DMS79 treated with DMSO at 0.1 percent for 48 hours (cell line): Measurements from ENCODE around the gene PRKG2.
"Not testable (repeated sequence)": the region's sequence is repeated elsewhere in the genome, so short reads cannot be mapped to it uniquely, and the experiment has no call there.

Source experiments
- DNase-seq: peaks from one replicate; lab custom pipeline; 2025; lab: John Stamatoyannopoulos, UW

PRKG2 gene

GRCh38 chr4:81162752-81163458, 52.1 kb downstream of the PRKG2 start:
- DNase-seq = no peak

- not testable (repeated sequence) for DNase-seq
These were observed 61.2 kb downstream of the PRKG2 start for GRCh38 chr4:81153714-81154323.

- no peak for DNase-seq
These were observed 61.9 kb downstream of the PRKG2 start for GRCh38 chr4:81152839-81153713.

GRCh38 chr4:81149976-81150375, 65.0 kb downstream of the PRKG2 start:
- no peak for DNase-seq

- DNase-seq = no peak
These were observed 66.4 kb downstream of the PRKG2 start for GRCh38 chr4:81148576-81148975.

GRCh38 chr4:81146466-81146865, 68.6 kb downstream of the PRKG2 start:
- DNase-seq = no peak

DNA sequence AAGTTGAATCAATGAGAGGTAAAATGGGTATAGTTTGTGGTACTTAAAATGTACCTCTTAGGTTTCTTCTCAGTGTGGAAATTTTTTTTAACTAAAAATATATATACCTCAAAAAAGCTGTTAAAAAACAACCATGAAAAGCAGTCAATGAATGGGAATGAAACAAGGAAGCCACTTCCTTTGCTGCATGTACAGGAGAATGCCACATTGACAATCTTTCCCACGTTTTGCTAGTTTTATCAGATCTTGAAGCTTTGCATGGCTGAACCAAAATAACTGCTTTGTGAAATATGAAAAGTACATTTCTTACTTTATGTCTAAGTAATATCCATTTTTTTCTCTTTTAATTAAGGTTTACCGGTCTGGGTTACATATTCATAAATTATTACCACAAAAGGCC, 71.8 kb downstream of the PRKG2 start:
- DNase-seq = no peak

DNA sequence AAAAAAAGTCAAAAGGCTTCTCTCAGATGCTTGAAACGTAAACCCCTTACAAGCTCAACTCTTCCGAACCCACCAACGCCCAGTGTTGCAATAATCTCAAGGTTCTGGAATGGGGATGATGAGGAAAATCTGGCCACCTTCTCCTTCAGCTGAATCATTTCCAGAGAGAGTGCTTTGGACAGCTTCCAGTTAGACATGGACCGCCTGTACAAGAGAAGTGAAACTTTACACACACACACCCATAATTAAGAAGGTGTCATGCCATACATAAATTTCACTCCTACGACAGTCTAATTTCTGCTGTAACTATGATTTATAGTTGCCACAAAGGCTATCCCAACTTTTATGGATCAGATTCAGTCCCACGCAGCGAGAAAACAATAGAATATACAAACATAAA, 72.3 kb downstream of the PRKG2 start:
- no peak for DNase-seq

DNA sequence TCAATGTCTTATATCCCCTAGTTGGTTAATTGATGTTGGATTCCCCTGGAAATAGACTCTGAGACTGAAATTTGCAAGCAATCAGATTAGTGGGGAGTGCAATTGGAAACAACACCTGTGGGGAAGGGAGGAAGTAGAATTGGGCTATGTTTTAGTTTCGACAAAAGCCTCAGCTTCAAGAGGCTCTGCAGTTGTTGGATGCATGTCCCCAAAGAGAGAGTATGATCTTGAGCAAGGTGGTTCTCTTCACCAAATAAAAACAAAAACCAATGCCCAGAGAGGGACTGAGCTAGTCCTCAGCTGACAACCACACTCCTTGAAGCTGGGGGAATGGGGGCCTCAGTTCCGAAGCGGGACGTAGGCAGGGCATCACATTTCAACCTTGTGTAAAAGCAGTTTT, 77.1 kb downstream of the PRKG2 start:
- DNase-seq = no peak

DNA sequence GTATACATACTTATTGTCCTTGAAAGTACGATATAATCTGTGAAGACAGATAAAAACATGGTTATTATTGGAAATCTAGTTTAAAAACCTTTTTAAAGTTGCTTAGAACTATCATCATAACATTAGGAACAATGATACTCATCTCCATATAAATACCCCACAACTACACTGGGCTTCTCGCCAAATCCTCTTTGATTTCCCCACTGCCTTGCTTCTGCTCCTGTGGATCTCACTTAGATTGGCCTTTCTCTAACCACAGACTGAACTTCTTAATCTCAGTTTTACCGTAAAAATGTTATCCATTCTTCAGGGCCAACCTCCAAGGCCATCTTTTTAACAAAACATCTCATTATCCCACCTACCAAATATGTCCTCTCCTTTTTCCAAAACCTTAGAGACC, 77.6 kb downstream of the PRKG2 start:
- DNase-seq = no peak

DNA sequence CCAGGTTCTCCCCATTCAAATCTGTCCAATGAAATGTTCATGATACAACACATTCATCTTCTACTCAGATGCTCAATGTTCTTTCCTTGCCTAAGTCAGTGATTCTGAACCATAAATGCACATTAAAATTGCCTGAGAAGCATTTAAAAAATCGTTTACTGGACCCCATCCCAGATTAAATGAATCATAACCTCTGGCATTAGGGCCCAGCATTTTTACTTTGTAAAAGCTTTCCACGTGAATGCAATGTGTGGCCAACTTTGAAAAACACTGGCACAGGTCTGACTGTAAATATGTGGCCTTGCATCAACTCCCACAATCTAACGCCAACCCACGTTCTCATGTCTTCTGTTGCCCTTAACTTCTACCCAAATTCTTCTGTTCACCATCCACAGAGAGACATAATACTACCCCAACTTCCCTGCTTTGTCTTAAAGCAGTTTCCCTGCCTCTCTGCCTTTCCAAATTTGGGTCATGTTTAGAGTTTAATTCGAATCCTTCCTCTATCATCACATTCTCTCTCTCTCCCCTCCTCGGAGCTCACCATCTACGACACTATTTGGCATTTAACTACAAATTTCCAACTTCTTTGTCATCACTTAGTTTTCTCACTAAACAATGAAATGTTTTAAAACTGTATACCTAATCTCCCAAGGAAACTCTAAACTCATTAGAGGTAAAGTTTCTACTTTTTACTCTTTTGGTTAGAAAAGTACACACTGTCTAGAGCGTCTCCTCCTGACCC, 78.7 kb downstream of the PRKG2 start:
- DNase-seq = no peak

DNA sequence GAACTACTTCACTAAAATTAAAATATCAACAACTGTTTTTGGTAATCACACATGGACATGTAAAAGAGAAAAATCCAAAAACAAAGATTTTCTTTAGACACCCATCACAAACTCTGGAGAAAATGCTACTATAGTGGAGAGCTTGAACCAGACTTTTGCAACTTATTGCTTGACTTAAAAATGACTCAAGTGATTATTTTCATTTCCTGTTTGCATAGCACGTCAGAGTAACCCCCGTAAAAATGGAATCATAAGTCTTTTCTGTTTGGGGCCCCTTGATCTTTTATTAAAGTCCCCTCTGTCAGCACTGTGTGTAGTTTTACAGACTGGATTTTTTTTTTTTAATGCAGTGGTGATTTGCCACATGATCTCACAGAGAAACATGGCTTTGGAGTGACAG, 79.5 kb downstream of the PRKG2 start:
- DNase-seq = no peak

DNA sequence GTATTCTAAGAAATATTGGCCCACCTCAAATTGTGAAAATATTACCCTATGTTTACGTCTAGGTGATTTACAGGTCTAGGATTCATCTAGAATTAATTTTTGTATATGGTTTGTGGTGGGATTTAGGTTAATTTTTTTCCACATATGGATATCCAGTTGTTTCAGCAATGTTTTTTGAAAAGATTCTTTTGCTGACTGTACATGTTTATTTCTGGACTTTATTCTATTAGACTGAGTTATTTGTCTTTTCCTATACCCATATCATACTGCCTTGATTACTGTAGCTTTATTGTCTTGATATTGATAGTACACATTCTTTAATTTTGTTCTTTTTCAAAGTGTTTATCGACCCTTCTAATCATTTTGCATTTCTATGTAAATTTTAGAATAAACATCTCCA, 83.5 kb downstream of the PRKG2 start:
- no peak for DNase-seq

DNA sequence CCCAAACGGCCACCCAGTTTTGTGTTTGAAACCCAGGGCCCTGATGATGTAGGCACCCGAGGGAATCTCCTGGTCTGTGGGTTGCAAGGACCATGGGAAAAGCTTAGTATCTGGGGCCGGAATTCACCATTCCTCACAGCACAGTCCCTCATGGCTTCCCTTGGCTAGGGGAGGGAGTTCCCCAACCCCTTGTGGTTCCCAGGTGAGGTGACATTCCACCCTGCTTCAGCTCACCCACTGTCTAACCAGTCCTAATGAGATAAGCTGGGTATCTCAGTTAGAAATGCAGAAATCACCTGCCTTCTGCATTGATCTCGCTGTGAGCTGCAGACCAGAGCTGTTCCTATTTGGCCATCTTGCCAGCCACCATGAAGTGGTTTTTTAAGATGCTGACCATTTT, 84.0 kb downstream of the PRKG2 start:
- no peak for DNase-seq

GRCh38 chr4:81130569-81130968, 84.5 kb downstream of the PRKG2 start:
- no peak for DNase-seq

GRCh38 chr4:81120055-81120454, 95.0 kb downstream of the PRKG2 start:
- no peak for DNase-seq

GRCh38 chr4:81118086-81118485, 96.9 kb downstream of the PRKG2 start:
- no peak for DNase-seq

DNA sequence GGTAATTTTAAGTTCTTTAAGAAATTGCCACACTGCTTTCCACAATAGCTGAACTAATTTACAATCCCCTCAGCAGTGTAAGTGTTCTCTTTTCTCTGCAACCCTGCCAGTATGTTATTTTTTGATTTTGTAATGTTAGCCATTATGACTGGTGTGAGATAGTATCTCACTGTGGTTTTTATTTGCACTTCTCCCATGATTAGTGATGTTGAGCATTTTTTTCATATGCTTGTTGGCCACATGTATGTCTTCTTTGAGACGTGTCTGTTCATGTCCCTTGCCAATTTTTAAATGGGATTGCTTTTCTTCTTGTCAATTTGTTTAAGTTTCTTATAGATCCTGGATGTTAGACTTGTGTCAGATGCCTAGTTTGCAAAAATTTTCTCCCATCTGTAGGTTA, 98.5 kb downstream of the PRKG2 start:
- no peak for DNase-seq

DNA sequence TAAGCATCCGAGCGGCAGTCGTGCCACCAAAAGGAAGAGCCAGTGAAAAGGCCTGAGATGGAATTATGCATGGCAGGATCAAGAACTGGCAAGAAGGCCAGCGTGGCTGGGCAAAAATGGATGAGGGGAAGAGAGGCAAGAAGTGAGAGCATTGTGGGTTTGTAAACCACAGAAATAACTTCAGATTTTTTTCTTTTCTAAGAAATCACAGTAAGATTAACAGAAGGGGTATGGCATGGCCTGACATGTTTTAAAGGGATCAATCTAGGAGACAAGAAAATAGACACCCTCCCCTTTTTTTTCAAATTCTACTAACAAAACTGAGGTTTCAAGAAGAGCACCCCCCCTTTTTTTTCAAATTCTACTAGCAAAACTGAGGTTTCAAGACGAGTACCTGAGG, 102.0 kb downstream of the PRKG2 start:
- DNase-seq = no peak

DNA sequence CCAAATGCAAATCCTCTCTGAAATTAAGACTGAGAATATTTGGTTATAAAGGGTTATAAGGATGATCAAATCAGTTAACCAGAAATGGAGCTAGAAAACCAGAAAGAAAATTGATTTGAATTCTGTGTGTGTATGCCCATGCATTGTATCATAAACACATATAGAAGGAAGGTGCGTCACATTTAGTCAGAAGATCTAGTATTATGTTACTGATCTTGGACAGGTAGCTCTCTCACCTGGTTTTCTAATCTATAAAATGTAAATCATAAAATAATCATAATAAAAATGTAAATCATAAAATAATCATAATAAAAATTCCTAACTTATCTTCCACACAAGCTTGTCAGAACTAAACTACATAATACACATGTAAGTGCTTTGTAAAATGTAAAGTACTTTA, 105.7 kb downstream of the PRKG2 start:
- DNase-seq = no peak

- no peak for DNase-seq
These were observed 108.9 kb downstream of the PRKG2 start for GRCh38 chr4:81106150-81106549.

GRCh38 chr4:81102107-81102506, 112.9 kb downstream of the PRKG2 start:
- DNase-seq = no peak
